IPS-NIHi11 (cell line): ENCODE measurements around the gene DNAJC21.
A peak's percentile ranks its signal among the peaks of the same experiment; 100 is the strongest.
"Not testable (repeated sequence)": the region's sequence is repeated elsewhere in the genome, so short reads cannot be mapped to it uniquely, and the experiment has no call there.

Experiments
- DNase-seq: peaks from one replicate; pipeline ENCODE4 v3.0.0; 2012; ENCODE audit warnings: mixed read lengths, low spot score

DNAJC21 gene

GRCh38 chr5:34923694-34924461 is 5.5 kb upstream of the DNAJC21 start:
- DNase-seq: peak; percentile 19

- no peak for DNase-seq
Observed at GRCh38 chr5:34924462-34924765, 4.9 kb upstream of the DNAJC21 start.

GRCh38 chr5:34926318-34926888 is 3.0 kb upstream of the DNAJC21 start:
- DNase-seq: no peak

GRCh38 chr5:34927785-34928184 is 1.6 kb upstream of the DNAJC21 start:
- DNase-seq: no peak

- DNase-seq: no peak
Observed at GRCh38 chr5:34928267-34928666, 1.1 kb upstream of the DNAJC21 start.

GRCh38 chr5:34929720-34930461 is 532 bp downstream of the DNAJC21 start:
- DNase-seq: peak; percentile 84

- DNase-seq: no peak
Observed at GRCh38 chr5:34930462-34930844, 1.1 kb downstream of the DNAJC21 start.

- no peak for DNase-seq
Observed at GRCh38 chr5:34930870-34931269, 1.5 kb downstream of the DNAJC21 start.

- DNase-seq: no peak
Observed at GRCh38 chr5:34932947-34933346, 3.6 kb downstream of the DNAJC21 start.

- no peak for DNase-seq
Observed at GRCh38 chr5:34941936-34942335, 12.6 kb downstream of the DNAJC21 start.

GRCh38 chr5:34944044-34944443 is 14.7 kb downstream of the DNAJC21 start:
- no peak for DNase-seq

- DNase-seq: no peak
Observed at GRCh38 chr5:34944460-34945047, 15.2 kb downstream of the DNAJC21 start.

- DNase-seq: no peak
Observed at GRCh38 chr5:34957321-34957720, 28.0 kb downstream of the DNAJC21 start.

- DNase-seq: peak; percentile 43
Observed at GRCh38 chr5:34957857-34958690, 28.7 kb downstream of the DNAJC21 start.

GRCh38 chr5:34959323-34959722 is 30.0 kb downstream of the DNAJC21 start:
- no peak for DNase-seq

- no peak for DNase-seq
Observed at GRCh38 chr5:34967540-34967939, 38.2 kb downstream of the DNAJC21 start.

- no peak for DNase-seq
Observed at GRCh38 chr5:34968258-34968657, 38.9 kb downstream of the DNAJC21 start.

GRCh38 chr5:34970552-34970951 is 41.2 kb downstream of the DNAJC21 start:
- DNase-seq: no peak

GRCh38 chr5:34971655-34972054 is 42.3 kb downstream of the DNAJC21 start:
- not testable (repeated sequence) for DNase-seq

- DNase-seq: no peak
Observed at GRCh38 chr5:34976347-34976746, 47.0 kb downstream of the DNAJC21 start.

- no peak for DNase-seq
Observed at GRCh38 chr5:34977934-34978613, 48.7 kb downstream of the DNAJC21 start.
